Adrenal gland (tissue), 19 donors: ENCODE measurements around the gene SGPL1. TPM values are rescaled to one million over a fixed set of nuclear protein-coding genes. Genes with fewer than 3 reads are reported as not detected.
"Not testable (repeated sequence)": the region's sequence is repeated elsewhere in the genome, so short reads cannot be mapped to it uniquely, and the experiment has no call there.

ENCODE experiments used
- DNase-seq, 7 donors: peaks; one replicate each; pipeline ENCODE4 v3.0.0-alpha.2; 2019 to 2020
- H3K27ac ChIP-seq, 5 donors: fragments of 200-600 bp; sonication (generic) in 4 of 5; 1 replicate in 3 of 5; 2 replicates in 2 of 5; pipeline versions ENCODE4 v1.5.1 to v1.8.0; 2016 to 2020; ENCODE audit warnings: mild to moderate bottlenecking in 1 of 5
- H3K27me3 ChIP-seq: fragments of 200-600 bp; 2 replicates; pipeline ENCODE4 v1.8.0; 2021
- H3K36me3 ChIP-seq, 2 donors: fragments of 200-600 bp; replicated peaks in 1 of 2; 1 replicate in 1 of 2; 2 replicates in 1 of 2; pipeline versions ENCODE4 v1.5.1 to v1.8.0; 2018 to 2022
- H3K4me1 ChIP-seq, 2 donors: fragments of 200-600 bp; replicated peaks in 1 of 2; 1 replicate in 1 of 2; 2 replicates in 1 of 2; pipeline versions ENCODE4 v1.5.1 to v1.8.0; 2018 to 2021
- H3K4me3 ChIP-seq, 4 donors: fragments of 200-600 bp; sonication (generic) in 3 of 4; one replicate each; pipeline ENCODE4 v1.5.1; 2016 to 2018
- H3K9me3 ChIP-seq, 3 donors: fragments of 200-600 bp; sonication (generic) in 1 of 3; replicated peaks in 1 of 3; 1 replicate in 2 of 3; 2 replicates in 1 of 3; pipeline versions ENCODE4 v1.5.1 to v1.8.0; 2016 to 2021
- CTCF ChIP-seq, 6 experiments: fragments of 450-650 bp in 4 of 6; fragments of 200-600 bp in 2 of 6; sonication (generic) in 1 of 6; IDR thresholded peaks; 1 replicate in 5 of 6; 2 replicates in 1 of 6; pipeline versions ENCODE4 v1.5.1 to v1.8.0; 2016 to 2021; ENCODE audit warnings: antibody characterized with exemption in 6 of 6, mild to moderate bottlenecking in 2 of 6, moderate library complexity in 1 of 6
- POLR2A ChIP-seq, 2 donors: fragments of 450-650 bp; IDR thresholded peaks; one replicate each; pipeline ENCODE4 v1.6.1; 2017; ENCODE audit warnings: antibody characterized with exemption in 2 of 2, mild to moderate bottlenecking in 2 of 2, moderate library complexity in 1 of 2
- WGBS, 4 donors: extraction: QIAGEN DNeasy Blood & Tissue Kit in 2 of 4; methylation state at CpG; one replicate each; pipeline versions ENCODE4 v1.1.5 to v1.1.7; 2013 to 2017; 5-methylcytosine and 5-hydroxymethylcytosine counted together
- intact Hi-C, 2 donors: fragments of 100-400 bp; cut with DNase I; formaldehyde crosslinking; loops; one replicate each; pipeline versions ENCODE4 v1.14.1 to v1.15.0; 2022 to 2023
- long read RNA-seq, 10 donors: library from polyadenylated mRNA in 3 of 10; unstranded in 2 of 10; stranded (forward) in 1 of 10; transcript quantifications; one replicate each; pipeline ENCODE4 v2.0.0 and lab custom pipeline, GENCODE V29; 2021 to 2026
- polyA plus RNA-seq, 3 donors: library from polyadenylated mRNA; stranded (reverse); fragments of 200-250 nt in 2 of 3; fragments of 350-450 nt in 1 of 3; fragmentation: Illumina TruSeq in 1 of 3; extraction: RNeasy Lipid Tissue Mini Kit (QIAGEN cat#74804) in 1 of 3; gene quantifications; one replicate each; pipeline ENCODE4 v1.2.3, GENCODE V29; 2013 to 2014
- total RNA-seq, 9 donors: library from RNA; depleted of rRNA in 4 of 9; stranded (reverse); fragments of >200 nt in 4 of 9; fragments of 120-200 nt in 1 of 9; fragmentation: NEBNext Ultra II Directional in 1 of 9; extraction: Animal tissue kit (Norgen Biotek cat#: 25700) in 1 of 9; gene quantifications; one replicate each; pipeline versions ENCODE4 v1.1.0 to v1.2.4, GENCODE V29; 2013 to 2023
- donor health status: healthy with polysubstance abuse.
- donor health status: Bipolar disorder and iron deficiency.
- donor health status: DM: yes; HTN: yes; CAD: no.
- donor health status: DM: no; HTN: no; CAD: no.
- donor health status: DM: no; HTN: no; CAD: no.
- donor health status: DM: yes; HTN: yes; CAD: no.

The SGPL1 gene
- total RNA-seq (10 to 100 TPM; 31.3 to 47.9 (median 35.3) TPM), polyA plus RNA-seq (10 to 100 TPM in 2 of 3 donors, 1 to 10 TPM in 1; 8.7 to 17.0 (median 16.0) TPM)
- long read RNA-seq, donor 1, full-length matches to known transcripts = 4 of 313 reads
- long read RNA-seq, donor 1, partial matches to known transcripts = 303 of 313 reads
- long read RNA-seq, donor 1, other reads (novel, unspliced or antisense) = 6 of 313 reads
- long read RNA-seq, donor 2, full-length matches to known transcripts = 3 of 377 reads
- long read RNA-seq, donor 2, partial matches to known transcripts = 239 of 377 reads
- long read RNA-seq, donor 2, other reads (novel, unspliced or antisense) = 135 of 377 reads
- long read RNA-seq, donor 3, full-length matches to known transcripts = 2 of 371 reads
- long read RNA-seq, donor 3, partial matches to known transcripts = 283 of 371 reads
- long read RNA-seq, donor 3, other reads (novel, unspliced or antisense) = 86 of 371 reads
- long read RNA-seq, donor 4, full-length matches to known transcripts = 1 of 20 reads
- long read RNA-seq, donor 4, partial matches to known transcripts = 0 of 20 reads
- long read RNA-seq, donor 4, other reads (novel, unspliced or antisense) = 19 of 20 reads
- long read RNA-seq, donor 5, full-length matches to known transcripts = 7 of 21 reads
- long read RNA-seq, donor 5, partial matches to known transcripts = 1 of 21 reads
- long read RNA-seq, donor 5, other reads (novel, unspliced or antisense) = 13 of 21 reads
- long read RNA-seq, donor 6, partial matches to known transcripts = 1 of 15 reads
- long read RNA-seq, donor 6, other reads (novel, unspliced or antisense) = 14 of 15 reads
- long read RNA-seq, donor 7, full-length matches to known transcripts = 2 of 154 reads
- long read RNA-seq, donor 7, partial matches to known transcripts = 152 of 154 reads
- long read RNA-seq, donor 7, other reads (novel, unspliced or antisense) = 0 of 154 reads
- long read RNA-seq, donor 8, full-length matches to known transcripts = 2 of 348 reads
- long read RNA-seq, donor 8, partial matches to known transcripts = 327 of 348 reads
- long read RNA-seq, donor 8, other reads (novel, unspliced or antisense) = 19 of 348 reads
- long read RNA-seq, donor 9 = 0 reads
- long read RNA-seq, donor 10 = 0 reads

- WGBS, 4 donors = 2 to 75% (median 7%) methylated on average over 1 to 58 of the region's 58 CpGs
- peaks cover 7 to 20% of the 10 kb centered on the region in 2 donors for H3K4me1 ChIP-seq
- DNase-seq = peak; percentile 79 to 92 (median 90)
- peaks cover 0 to 20% of the 10 kb centered on the region in 2 donors for H3K36me3 ChIP-seq
- no peaks in the 10 kb centered on the region for H3K9me3 ChIP-seq
- intact Hi-C loops = loop anchor here (2.0 to 5.0 kb wide), 2 partner anchors 62 to 63 kb away; no protein-coding TSS in a partner anchor
- peak within 1 kb of the TSS in 3 of 4 donors; percentile 49 to 96 (median 87) for H3K4me3 ChIP-seq
- TF ChIP-seq CTCF (IDR thresholded peaks at IDR 0.05) (peak; percentile 44 to 100 (median 86)), POLR2A (IDR thresholded peaks at IDR 0.05) (peak in 1 of 2 donors; percentile 6)
- H3K27ac ChIP-seq = peak within 1 kb of the TSS; percentile 64 to 95 (median 88)
- H3K27me3 ChIP-seq = no peaks in the 10 kb centered on the region
These were observed at the start of gene SGPL1 for GRCh38 chr10:70815504-70816219. Gene SGPL1 (plus strand): TSS chr10:70815948. CDS start chr10:70816854, 906 bp downstream.

- intact Hi-C loops = not testable (repeated sequence)
These were observed 47.6 kb upstream of the SGPL1 start for GRCh38 chr10:70768026-70768685.

GRCh38 chr10:70769121-70769520 is 46.6 kb upstream of the SGPL1 start:
- TF ChIP-seq CTCF (IDR thresholded peaks at IDR 0.05) (no peak), POLR2A (IDR thresholded peaks at IDR 0.05) (no peak)
- Histone ChIP-seq H3K27me3 (no peaks in the 10 kb centered on the region), H3K27ac (no peak overlapping the region), H3K4me1 (no peaks in the 10 kb centered on the region), H3K36me3 (no peaks in the 10 kb centered on the region), H3K4me3 (no peak overlapping the region), H3K9me3 (no peaks in the 10 kb centered on the region)
- WGBS, 4 donors = 81 to 92% (median 88%) methylated on average over 4 of the region's 4 CpGs
- DNase-seq = peak in 1 of 7 donors; percentile 18
- intact Hi-C loops = no loop called here

More at GRCh38 chr10:70768026-70768685, 47.6 kb upstream of the SGPL1 start:
- H3K4me3 ChIP-seq, H3K27me3 ChIP-seq, H3K4me1 ChIP-seq, H3K9me3 ChIP-seq, H3K36me3 ChIP-seq, H3K27ac ChIP-seq: not testable (repeated sequence)
- DNase-seq = peak in 1 of 7 donors; percentile 48
- WGBS, 4 donors = 79 to 82% (median 80%) methylated on average over 6 of the region's 6 CpGs

- 77 to 91% (median 87%) methylated on average over 2 of the region's 2 CpGs for WGBS, 4 donors
- Histone ChIP-seq H3K27ac (no peak overlapping the region), H3K4me3 (no peak overlapping the region), H3K36me3 (no peaks in the 10 kb centered on the region), H3K27me3 (no peaks in the 10 kb centered on the region), H3K9me3 (no peaks in the 10 kb centered on the region), H3K4me1 (no peaks in the 10 kb centered on the region)
- no peak for DNase-seq
- intact Hi-C loops = no loop called here
- no peak for TF ChIP-seq CTCF (IDR thresholded peaks at IDR 0.05)
- TF ChIP-seq POLR2A (IDR thresholded peaks at IDR 0.05) = no peak
These were observed 45.7 kb upstream of the SGPL1 start for GRCh38 chr10:70770001-70770400.

- 95 to 97% (median 96%) methylated on average over 2 to 7 of the region's 7 CpGs for WGBS, 4 donors
- H3K4me3 ChIP-seq, H3K9me3 ChIP-seq, H3K27me3 ChIP-seq, H3K4me1 ChIP-seq, H3K36me3 ChIP-seq, intact Hi-C loops, H3K27ac ChIP-seq: not testable (repeated sequence)
- DNase-seq = peak in 1 of 7 donors; percentile 13
These were observed 45.2 kb upstream of the SGPL1 start for GRCh38 chr10:70770516-70770915.
